Measurements from ENCODE around the gene BRCA1.
"Not testable (repeated sequence)": the region's sequence is repeated elsewhere in the genome, so short reads cannot be mapped to it uniquely, and the experiment has no call there.

Gene BRCA1

DNA sequence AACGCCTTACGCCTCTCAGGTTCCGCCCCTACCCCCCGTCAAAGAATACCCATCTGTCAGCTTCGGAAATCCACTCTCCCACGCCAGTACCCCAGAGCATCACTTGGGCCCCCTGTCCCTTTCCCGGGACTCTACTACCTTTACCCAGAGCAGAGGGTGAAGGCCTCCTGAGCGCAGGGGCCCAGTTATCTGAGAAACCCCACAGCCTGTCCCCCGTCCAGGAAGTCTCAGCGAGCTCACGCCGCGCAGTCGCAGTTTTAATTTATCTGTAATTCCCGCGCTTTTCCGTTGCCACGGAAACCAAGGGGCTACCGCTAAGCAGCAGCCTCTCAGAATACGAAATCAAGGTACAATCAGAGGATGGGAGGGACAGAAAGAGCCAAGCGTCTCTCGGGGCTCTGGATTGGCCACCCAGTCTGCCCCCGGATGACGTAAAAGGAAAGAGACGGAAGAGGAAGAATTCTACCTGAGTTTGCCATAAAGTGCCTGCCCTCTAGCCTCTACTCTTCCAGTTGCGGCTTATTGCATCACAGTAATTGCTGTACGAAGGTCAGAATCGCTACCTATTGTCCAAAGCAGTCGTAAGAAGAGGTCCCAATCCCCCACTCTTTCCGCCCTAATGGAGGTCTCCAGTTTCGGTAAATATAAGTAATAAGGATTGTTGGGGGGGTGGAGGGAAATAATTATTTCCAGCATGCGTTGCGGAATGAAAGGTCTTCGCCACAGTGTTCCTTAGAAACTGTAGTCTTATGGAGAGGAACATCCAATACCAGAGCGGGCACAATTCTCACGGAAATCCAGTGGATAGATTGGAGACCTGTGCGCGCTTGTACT is at the start of gene BRCA1:
TSS of gene BRCA1 (minus strand) at position 232 of the 834 bp plus-strand sequence. CDS start 1,268 bp downstream, outside the sequence.
- H3K4me1 ChIP-seq (ENCODE audit: insufficient read depth, low read length) = peaks cover 10% of the 10 kb centered on the region
- no peaks in the 10 kb centered on the region for H3K27me3 ChIP-seq (ENCODE audit: control insufficient read depth in 1 of 2, insufficient read depth in 2 of 2, low read length in 2 of 2)
- no peaks in the 10 kb centered on the region for H3K36me3 ChIP-seq (ENCODE audit: insufficient read depth, low read length)
- peak within 1 kb of the TSS; percentile 65 for H3K27ac ChIP-seq (ENCODE audit: low read depth, low read length)
- H3K9ac ChIP-seq (ENCODE audit: low read length) = peak within 1 kb of the TSS; percentile 89
- H3K9me3 ChIP-seq (ENCODE audit: low read length) = no peaks in the 10 kb centered on the region
- peak within 1 kb of the TSS; percentile 87 to 96 for H3K4me3 ChIP-seq (ENCODE audit: low read depth in 1 of 2, low read length in 2 of 2)

DNA sequence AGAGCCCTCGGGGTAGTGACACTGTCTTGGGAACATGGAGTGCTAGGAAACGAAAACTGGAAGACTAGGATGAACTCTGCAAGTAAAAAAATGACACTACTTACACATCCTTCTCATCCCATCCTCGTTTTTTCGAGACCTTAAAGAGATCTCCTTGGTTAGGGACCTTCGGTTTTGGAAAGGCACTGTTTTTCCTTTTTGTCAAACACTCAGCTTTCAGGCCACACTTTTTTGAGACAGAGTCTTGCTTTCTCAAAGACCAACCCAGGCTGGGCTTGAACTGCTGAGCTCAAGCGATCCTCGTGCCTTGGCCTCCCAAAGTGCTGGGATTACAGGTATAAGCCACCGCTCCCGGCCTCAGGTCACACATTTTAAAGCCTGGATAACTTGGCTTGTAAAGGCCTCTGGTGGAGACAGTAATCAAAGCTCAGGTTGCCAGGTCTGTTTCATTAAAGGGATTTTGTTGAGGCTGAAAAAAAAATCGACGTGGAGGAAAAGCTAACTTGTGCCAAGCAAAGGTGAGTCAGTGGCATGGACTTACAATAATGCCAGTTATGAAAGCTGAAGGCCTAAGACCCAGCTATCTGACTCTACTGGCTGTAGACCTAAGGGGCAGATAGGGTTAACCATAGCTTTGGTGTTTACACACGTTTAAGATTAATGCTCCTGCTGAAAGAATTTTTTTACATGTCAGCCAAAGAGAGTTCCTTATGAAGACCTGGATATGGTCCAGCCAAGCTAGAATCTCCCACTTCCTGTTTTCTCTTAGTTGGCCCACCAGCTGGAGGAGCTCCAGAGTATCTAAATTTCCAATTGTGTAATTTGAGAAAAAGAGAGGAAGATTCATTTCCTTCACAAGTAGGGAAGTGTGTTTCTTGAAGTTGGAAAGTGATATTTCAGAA is 46.7 kb upstream of the BRCA1 start:
- H3K4me3 ChIP-seq (ENCODE audit: low read depth in 1 of 2, low read length in 2 of 2) = peak overlapping the region; percentile 80 to 93
- H3K27me3 ChIP-seq (ENCODE audit: control insufficient read depth in 1 of 2, insufficient read depth in 2 of 2, low read length in 2 of 2) = no peaks in the 10 kb centered on the region
- H3K36me3 ChIP-seq (ENCODE audit: insufficient read depth, low read length) = peaks cover 10% of the 10 kb centered on the region
- H3K9me3 ChIP-seq (ENCODE audit: low read length) = no peaks in the 10 kb centered on the region
- peaks cover 47% of the 10 kb centered on the region for H3K4me1 ChIP-seq (ENCODE audit: insufficient read depth, low read length)
- H3K27ac ChIP-seq (ENCODE audit: low read depth, low read length) = peak overlapping the region; percentile 92
- peak overlapping the region; percentile 87 for H3K9ac ChIP-seq (ENCODE audit: low read length)

DNA sequence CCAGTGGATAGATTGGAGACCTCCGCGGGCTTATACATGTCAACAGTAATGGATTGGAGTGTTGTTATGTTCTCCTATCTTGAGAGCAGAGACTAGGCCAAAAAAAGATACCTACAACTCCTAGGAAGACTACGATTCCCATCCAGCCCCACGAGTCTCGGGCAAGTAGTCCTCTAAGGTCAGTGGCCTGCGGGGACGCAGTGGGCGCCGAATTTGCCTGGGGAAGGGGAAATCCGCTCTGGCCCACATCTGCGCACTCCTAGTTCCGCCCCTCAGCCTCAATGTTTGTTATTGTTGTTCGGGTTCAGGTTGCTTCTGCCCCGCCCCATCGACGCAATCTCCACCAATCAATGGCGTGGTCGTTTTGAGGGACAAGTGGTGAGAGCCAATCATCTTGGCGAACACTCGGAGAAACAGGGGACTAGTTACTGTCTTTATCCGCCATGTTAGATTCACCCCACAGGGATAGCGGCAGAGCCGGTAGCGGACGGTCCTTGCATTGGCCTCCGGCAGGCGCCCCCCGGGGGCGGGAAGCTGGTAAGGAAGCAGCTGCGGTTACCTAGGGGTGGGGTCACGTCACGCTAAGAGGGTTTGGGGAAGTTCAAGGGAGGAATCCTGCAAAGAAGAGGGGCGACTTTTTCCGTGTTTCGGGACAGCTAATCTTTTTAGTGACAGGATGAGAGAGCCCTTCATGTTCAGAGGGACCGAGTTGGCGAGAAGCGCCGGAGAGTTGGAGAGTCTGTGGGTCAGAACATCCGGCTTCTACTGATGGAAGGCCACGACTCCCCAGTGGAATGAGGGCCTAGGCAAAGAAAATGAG is 45.8 kb upstream of the BRCA1 start, which contains the start of gene NBR1:
TSS of gene NBR1 (plus strand) at position 449 of the 820 bp plus-strand sequence. CDS start 4,586 bp downstream, outside the sequence.
- Histone ChIP-seq H3K9me3 (ENCODE audit: low read length) (no peaks in the 10 kb centered on the region), H3K36me3 (ENCODE audit: insufficient read depth, low read length) (peaks cover 2% of the 10 kb centered on the region), H3K27ac (ENCODE audit: low read depth, low read length) (peak within 1 kb of the TSS; percentile 92), H3K27me3 (ENCODE audit: control insufficient read depth in 1 of 2, insufficient read depth in 2 of 2, low read length in 2 of 2) (no peaks in the 10 kb centered on the region), H3K4me1 (ENCODE audit: insufficient read depth, low read length) (peaks cover 38% of the 10 kb centered on the region), H3K9ac (ENCODE audit: low read length) (peak within 1 kb of the TSS; percentile 87), H3K4me3 (ENCODE audit: low read depth in 1 of 2, low read length in 2 of 2) (peak within 1 kb of the TSS; percentile 80 to 93)

DNA sequence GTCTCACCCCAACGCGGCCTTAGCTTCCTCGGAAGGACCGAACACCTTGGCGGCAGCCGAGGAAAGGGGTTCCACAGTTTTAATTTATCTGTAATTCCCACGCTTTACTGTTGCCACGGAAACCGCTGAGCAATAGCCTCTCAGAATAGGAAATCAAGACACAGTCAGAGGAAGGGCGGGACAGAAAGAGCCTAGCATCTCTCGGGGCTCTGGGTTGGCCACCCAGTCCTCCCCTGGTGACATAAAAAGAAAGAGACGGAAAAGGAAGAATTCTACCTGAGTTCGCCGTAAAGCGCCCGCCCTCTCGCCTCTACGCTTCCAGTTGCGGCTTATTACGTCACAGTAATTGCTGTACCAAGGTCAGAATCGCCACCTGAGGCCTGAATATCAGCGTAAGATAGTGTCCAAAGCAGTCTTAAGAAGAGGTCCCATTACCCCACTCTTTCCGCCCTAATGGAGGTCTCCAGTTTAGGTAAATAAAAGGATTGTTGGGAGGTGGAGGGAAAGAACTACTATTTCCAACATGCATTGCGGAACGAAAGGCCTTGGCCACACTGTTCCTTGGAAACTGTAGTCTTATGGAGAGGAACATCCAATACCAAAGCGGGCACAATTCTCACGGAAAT is 45.1 kb upstream of the BRCA1 start:
- H3K9me3 ChIP-seq (ENCODE audit: low read length) = no peaks in the 10 kb centered on the region
- no peaks in the 10 kb centered on the region for H3K36me3 ChIP-seq (ENCODE audit: insufficient read depth, low read length)
- peaks cover 31% of the 10 kb centered on the region for H3K4me1 ChIP-seq (ENCODE audit: insufficient read depth, low read length)
- no peaks in the 10 kb centered on the region for H3K27me3 ChIP-seq (ENCODE audit: control insufficient read depth in 1 of 2, insufficient read depth in 2 of 2, low read length in 2 of 2)
- H3K27ac ChIP-seq (ENCODE audit: low read depth, low read length) = peak overlapping the region; percentile 92
- peak overlapping the region; percentile 80 to 93 for H3K4me3 ChIP-seq (ENCODE audit: low read depth in 1 of 2, low read length in 2 of 2)
- H3K9ac ChIP-seq (ENCODE audit: low read length) = peak overlapping the region; percentile 87

DNA sequence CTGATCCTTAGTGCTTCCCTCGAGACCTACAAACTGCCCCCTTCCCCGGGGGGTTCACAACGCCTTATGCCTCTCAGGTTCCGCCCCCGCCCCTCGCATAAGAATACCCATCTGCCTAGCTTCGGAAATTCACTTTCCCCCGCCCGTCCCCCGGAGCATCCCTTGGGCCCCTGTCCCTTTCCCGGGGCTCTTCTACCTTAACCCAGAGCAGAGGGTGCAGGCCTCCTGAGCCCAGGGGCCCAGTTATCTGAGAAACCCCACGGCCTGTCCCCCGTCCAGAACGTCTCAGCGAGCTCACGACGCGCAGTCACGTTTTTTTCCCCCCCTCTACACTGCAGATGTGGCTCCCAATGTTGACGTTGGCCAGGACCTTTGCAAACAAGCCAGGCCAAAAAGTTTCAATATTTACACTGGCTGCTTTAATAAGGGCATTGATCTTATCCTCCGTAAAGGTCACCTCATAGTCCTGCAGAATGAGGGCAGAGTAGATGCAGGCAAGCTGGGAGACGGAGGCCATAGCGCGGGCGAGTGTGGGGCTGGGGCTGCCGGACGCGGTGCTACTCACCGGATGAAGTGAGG is 44.5 kb upstream of the BRCA1 start:
- Histone ChIP-seq H3K9ac (ENCODE audit: low read length) (peak overlapping the region; percentile 87), H3K27ac (ENCODE audit: low read depth, low read length) (peak overlapping the region; percentile 92), H3K9me3 (ENCODE audit: low read length) (no peaks in the 10 kb centered on the region)

DNA sequence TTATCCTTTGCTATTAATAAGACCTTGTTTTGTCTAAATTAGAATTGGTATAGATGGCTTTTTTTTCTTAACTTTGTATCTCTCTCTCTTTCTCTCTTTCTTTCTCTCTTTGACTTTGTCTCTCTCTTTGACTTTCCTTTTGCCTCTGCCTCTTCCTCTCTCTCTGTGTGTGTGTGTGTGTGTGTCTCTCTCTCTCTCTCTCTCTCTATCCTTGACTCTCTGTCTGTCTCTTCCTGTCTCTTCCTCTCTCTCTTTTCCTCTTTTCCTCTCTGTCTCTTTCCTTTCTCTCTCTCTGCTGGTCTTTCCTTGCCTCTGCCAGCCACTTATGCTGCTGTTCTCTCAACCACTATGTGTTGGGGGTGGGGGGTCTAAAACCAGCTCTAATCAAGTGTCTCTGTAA is 40.8 kb upstream of the BRCA1 start:
- not testable (repeated sequence) for H3K4me1 ChIP-seq (ENCODE audit: insufficient read depth, low read length)

More for the DNA sequence above, 44.5 kb upstream of the BRCA1 start:
- Histone ChIP-seq H3K4me3 (ENCODE audit: low read depth in 1 of 2, low read length in 2 of 2) (peak overlapping the region; percentile 80 to 93), H3K4me1 (ENCODE audit: insufficient read depth, low read length) (peaks cover 28% of the 10 kb centered on the region), H3K36me3 (ENCODE audit: insufficient read depth, low read length) (no peaks in the 10 kb centered on the region), H3K27me3 (ENCODE audit: control insufficient read depth in 1 of 2, insufficient read depth in 2 of 2, low read length in 2 of 2) (no peaks in the 10 kb centered on the region)

DNA sequence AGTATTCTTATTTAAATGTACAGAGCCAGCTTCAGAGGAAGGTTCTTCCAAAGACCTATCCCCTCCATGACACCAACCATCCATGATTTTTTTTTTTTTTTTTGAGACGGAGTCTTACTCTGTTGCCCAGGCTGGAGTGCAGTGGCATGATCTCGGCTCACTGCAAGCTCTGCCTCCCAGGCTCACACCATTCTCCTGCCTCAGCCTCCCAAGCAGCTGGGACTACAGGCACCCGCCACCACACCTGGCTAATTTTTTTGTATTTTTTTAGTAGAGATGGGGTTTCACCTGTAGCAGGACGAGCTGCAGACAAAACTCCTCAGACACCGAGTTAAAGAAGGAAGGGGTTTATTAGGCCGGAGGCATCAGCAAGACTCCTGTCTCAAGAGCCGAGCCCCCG is 34.8 kb upstream of the BRCA1 start:
- H3K27ac ChIP-seq (ENCODE audit: low read depth, low read length); H3K27me3 ChIP-seq (ENCODE audit: control insufficient read depth in 1 of 2, insufficient read depth in 2 of 2, low read length in 2 of 2); H3K36me3 ChIP-seq (ENCODE audit: insufficient read depth, low read length); H3K4me3 ChIP-seq (ENCODE audit: low read depth in 1 of 2, low read length in 2 of 2); H3K9me3 ChIP-seq (ENCODE audit: low read length); H3K9ac ChIP-seq (ENCODE audit: low read length); H3K4me1 ChIP-seq (ENCODE audit: insufficient read depth, low read length): not testable (repeated sequence)

More for the DNA sequence above, 40.8 kb upstream of the BRCA1 start:
- H3K9ac ChIP-seq (ENCODE audit: low read length); H3K4me3 ChIP-seq (ENCODE audit: low read depth in 1 of 2, low read length in 2 of 2); H3K27ac ChIP-seq (ENCODE audit: low read depth, low read length); H3K9me3 ChIP-seq (ENCODE audit: low read length); H3K27me3 ChIP-seq (ENCODE audit: control insufficient read depth in 1 of 2, insufficient read depth in 2 of 2, low read length in 2 of 2); H3K36me3 ChIP-seq (ENCODE audit: insufficient read depth, low read length): not testable (repeated sequence)

DNA sequence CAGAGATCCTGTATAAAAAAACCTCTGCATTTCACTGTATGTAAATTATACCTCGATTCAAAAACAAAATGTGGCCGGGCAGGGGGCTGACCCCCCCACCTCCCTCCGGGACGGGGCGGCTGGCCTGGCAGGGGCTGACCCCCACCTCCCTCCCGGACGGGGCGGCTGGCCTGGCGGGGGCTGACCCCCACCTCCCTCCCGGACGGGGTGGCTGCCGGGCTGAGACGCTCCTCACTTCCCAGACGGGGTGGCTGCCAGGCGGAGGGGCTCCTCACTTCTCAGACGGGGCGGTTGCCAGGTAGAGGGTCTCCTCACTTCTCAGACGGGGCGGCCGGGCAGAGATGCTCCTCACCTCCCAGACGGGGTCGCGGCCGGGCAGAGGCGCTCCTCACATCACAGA is 34.1 kb upstream of the BRCA1 start:
- H3K4me1 ChIP-seq (ENCODE audit: insufficient read depth, low read length); H3K4me3 ChIP-seq (ENCODE audit: low read depth in 1 of 2, low read length in 2 of 2); H3K27ac ChIP-seq (ENCODE audit: low read depth, low read length); H3K36me3 ChIP-seq (ENCODE audit: insufficient read depth, low read length); H3K9me3 ChIP-seq (ENCODE audit: low read length); H3K9ac ChIP-seq (ENCODE audit: low read length); H3K27me3 ChIP-seq (ENCODE audit: control insufficient read depth in 1 of 2, insufficient read depth in 2 of 2, low read length in 2 of 2): not testable (repeated sequence)

DNA sequence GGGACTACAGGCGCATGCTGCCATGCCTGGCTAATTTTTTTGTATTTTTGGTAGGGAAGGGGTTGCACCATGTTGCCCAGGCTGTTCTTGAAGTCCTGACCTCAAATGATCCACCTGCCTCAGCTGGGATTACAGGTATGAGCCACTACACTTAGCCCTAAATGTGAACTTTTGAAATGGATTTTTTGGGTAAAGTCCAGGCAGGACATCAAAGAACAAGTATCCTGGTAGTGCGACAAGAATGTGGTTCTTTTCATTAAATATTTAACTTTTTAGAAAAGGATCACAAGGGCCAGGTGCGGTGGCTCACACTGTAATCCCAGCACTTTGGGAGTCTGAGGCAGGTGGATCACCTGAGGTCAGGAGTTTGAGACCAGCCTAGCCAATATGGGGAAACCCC is 30.5 kb upstream of the BRCA1 start:
- Histone ChIP-seq H3K4me3 (ENCODE audit: low read depth in 1 of 2, low read length in 2 of 2) (no peak overlapping the region), H3K27ac (ENCODE audit: low read depth, low read length) (no peak overlapping the region), H3K36me3 (ENCODE audit: insufficient read depth, low read length) (no peaks in the 10 kb centered on the region), H3K9me3 (ENCODE audit: low read length) (no peaks in the 10 kb centered on the region), H3K4me1 (ENCODE audit: insufficient read depth, low read length) (no peaks in the 10 kb centered on the region), H3K27me3 (ENCODE audit: control insufficient read depth in 1 of 2, insufficient read depth in 2 of 2, low read length in 2 of 2) (no peaks in the 10 kb centered on the region), H3K9ac (ENCODE audit: low read length) (no peak overlapping the region)

DNA sequence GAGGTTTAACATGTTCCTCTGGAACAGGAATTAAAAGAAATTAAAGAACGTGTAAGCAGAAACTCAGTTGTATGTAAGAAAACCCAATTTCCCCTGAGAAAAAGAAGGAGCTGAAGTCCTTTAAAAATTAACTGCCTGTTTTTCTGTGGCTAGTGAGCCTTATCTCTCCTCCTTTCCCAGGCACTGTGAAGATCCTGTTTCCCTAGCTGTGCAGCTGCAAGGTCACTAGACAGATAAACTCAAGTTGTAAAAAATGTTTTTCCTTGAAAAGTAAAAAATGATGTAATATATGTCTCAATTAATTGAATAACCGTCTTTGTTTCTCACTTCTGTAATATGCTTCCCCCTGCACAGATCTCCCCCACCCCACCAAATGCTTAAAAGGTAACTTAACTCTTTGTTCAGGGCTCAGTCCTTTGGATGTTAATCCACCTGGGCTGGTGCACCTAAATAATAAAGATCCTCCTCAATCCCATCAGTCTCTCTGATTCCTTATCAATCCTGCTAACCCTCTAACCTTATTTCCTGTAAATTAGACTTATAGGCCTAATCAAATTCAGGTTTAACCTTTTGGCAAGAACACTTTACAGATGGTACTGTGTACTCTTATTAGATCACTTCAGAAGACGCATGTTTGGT is 28.2 kb upstream of the BRCA1 start:
- not testable (repeated sequence) for H3K9me3 ChIP-seq (ENCODE audit: low read length); H3K4me1 ChIP-seq (ENCODE audit: insufficient read depth, low read length); H3K4me3 ChIP-seq (ENCODE audit: low read depth in 1 of 2, low read length in 2 of 2); H3K27ac ChIP-seq (ENCODE audit: low read depth, low read length); H3K9ac ChIP-seq (ENCODE audit: low read length); H3K36me3 ChIP-seq (ENCODE audit: insufficient read depth, low read length); H3K27me3 ChIP-seq (ENCODE audit: control insufficient read depth in 1 of 2, insufficient read depth in 2 of 2, low read length in 2 of 2)
